Upper lobe of left lung (tissue), 6 donors: ENCODE data around the gene RPS27. TPM values are rescaled to one million over a fixed set of nuclear protein-coding genes. Genes with fewer than 3 reads are reported as not detected.

Experiments used
- ATAC-seq, 2 donors: fragments of 200-7000 bp; cut with Tn5 transposase; one replicate each; pipeline ENCODE4 v1.9.1; 2022; ENCODE audit warnings: mild to moderate bottlenecking in 2 of 2, moderate library complexity in 2 of 2; ENCODE audit not compliant: low FRiP score in 2 of 2
- DNase-seq, 2 donors: peaks; one replicate each; pipeline ENCODE4 v3.0.0-alpha.2; 2019 to 2020
- H3K27ac ChIP-seq, 4 donors: fragments of 200-600 bp; sonication (generic); one replicate each; pipeline ENCODE4 v1.5.1; 2016 to 2019
- H3K27me3 ChIP-seq, 4 donors: fragments of 200-600 bp; sonication (generic); one replicate each; pipeline ENCODE4 v1.5.1; 2017 to 2019
- H3K36me3 ChIP-seq, 4 donors: fragments of 200-600 bp; sonication (generic); one replicate each; pipeline ENCODE4 v1.5.1; 2016 to 2019
- H3K4me1 ChIP-seq, 4 donors: fragments of 200-600 bp; sonication (generic); one replicate each; pipeline ENCODE4 v1.5.1; 2018 to 2019
- H3K4me3 ChIP-seq, 4 donors: fragments of 200-600 bp; sonication (generic); one replicate each; pipeline ENCODE4 v1.5.1; 2017 to 2019; ENCODE audit warnings: mild to moderate bottlenecking in 2 of 4, moderate library complexity in 1 of 4
- H3K9me3 ChIP-seq, 4 donors: fragments of 200-600 bp; sonication (generic); one replicate each; pipeline ENCODE4 v1.5.1; 2018 to 2019
- CTCF ChIP-seq, 6 experiments: fragments of 450-650 bp in 4 of 6; fragments of 200-600 bp in 2 of 6; sonication (generic) in 2 of 6; IDR thresholded peaks; one replicate each; pipeline ENCODE4 v1.5.1; 2016 to 2019; ENCODE audit warnings: antibody characterized with exemption in 6 of 6
- EP300 ChIP-seq, 4 donors: sonication (generic); formaldehyde crosslinking; IDR thresholded peaks; one replicate each; pipeline ENCODE4 v1.5.1; 2017; ENCODE audit warnings: antibody characterized with exemption in 4 of 4, control low read depth in 2 of 4
- POLR2A ChIP-seq, 4 donors: fragments of 450-650 bp; IDR thresholded peaks; one replicate each; pipeline ENCODE4 v1.5.1; 2016 to 2017; ENCODE audit warnings: antibody characterized with exemption in 4 of 4, mild to moderate bottlenecking in 2 of 4
- POLR2AphosphoS5 ChIP-seq, 2 donors: sonication (generic); formaldehyde crosslinking; IDR thresholded peaks; one replicate each; pipeline ENCODE4 v1.5.1; 2017; ENCODE audit warnings: antibody characterized with exemption in 2 of 2
- WGBS, 2 donors: methylation state at CpG; one replicate each; pipeline ENCODE4 v1.1.5; 2017 to 2018; 5-methylcytosine and 5-hydroxymethylcytosine counted together
- total RNA-seq, 6 donors: library from RNA; depleted of rRNA in 4 of 6; stranded (reverse); fragments of >200 nt in 4 of 6; gene quantifications; one replicate each; pipeline versions ENCODE4 v1.1.0 to v1.2.1, GENCODE V29; 2016 to 2021
- donor health status: DM: no; HTN: no; CAD: no; lungs with moderate emphysema.
- donor health status: DM: no; HTN: yes; CAD: no; lungs with severe emphysema.

Gene RPS27
- total RNA-seq, 6 donors from 2014 or later, result 551 to 2,666 (median 1,424) TPM

GRCh38 chr1:153963850-153964331 lies 26.7 kb upstream of the RPS27 start:
- WGBS, 2 donors, result 0 to 4% methylated on average over 17 to 22 of the region's 22 CpGs
- peaks cover 0 to 28% (median 11%) of the 10 kb centered on the region in 4 donors for H3K36me3 ChIP-seq
- no peaks in the 10 kb centered on the region for H3K9me3 ChIP-seq
- DNase-seq (peak; percentile 56 to 86), ATAC-seq (no peak)
- no peaks in the 10 kb centered on the region for H3K27me3 ChIP-seq
- peak overlapping the region; percentile 56 to 75 (median 68) for H3K4me3 ChIP-seq
- peaks cover 60 to 85% (median 65%) of the 10 kb centered on the region in 4 donors for H3K4me1 ChIP-seq
- H3K27ac ChIP-seq, result peak overlapping the region; percentile 94 to 98 (median 97)
- peak in 1 of 4 donors; percentile 10 for TF ChIP-seq POLR2A (IDR thresholded peaks at IDR 0.05)
- no peak for TF ChIP-seq CTCF (IDR thresholded peaks at IDR 0.05)
- no peak for TF ChIP-seq POLR2AphosphoS5 (IDR thresholded peaks at IDR 0.05)
- no peak for TF ChIP-seq EP300 (IDR thresholded peaks at IDR 0.05)

DNA sequence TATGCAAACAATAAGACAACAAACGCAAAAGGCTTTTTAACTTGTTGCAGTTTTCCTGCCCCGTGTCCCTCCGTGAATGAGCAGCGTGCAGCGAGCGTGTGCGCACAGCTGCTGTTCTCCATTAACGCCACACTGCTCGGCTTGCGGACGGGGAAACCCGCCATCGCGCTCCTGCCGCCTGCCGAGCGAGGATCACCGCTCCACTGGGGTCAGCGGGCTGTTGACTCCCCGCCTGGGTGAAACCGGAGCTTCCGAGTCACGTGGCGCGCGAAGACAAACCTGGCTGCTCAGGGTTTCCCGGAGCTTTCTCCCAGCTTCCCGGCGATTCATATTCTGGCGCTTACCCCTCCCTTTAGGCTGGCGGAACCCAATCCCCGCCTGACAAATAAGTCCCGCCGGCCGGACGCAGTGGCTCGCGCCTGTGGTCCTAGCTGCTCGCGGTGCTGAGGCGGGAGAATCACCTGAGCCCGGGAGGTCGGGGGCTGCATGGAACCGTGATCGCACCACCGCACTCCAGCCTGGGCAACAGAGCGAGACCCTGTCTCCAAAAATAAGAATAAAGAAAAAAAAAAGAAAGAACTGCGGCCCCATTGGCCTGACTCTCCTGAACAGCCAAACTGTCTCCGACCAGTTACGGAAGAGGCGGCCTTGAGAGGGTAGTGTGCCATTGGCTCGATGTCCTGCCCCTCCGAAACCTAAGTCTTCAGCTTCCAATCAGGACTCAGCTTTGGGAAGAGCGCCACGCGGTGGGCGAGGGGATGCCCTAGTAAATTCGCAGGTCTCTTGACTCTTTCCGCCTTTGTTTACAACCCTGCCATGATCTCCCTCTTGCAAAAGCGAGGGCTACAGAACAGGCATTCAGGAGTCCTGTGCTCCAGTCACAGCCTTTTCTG lies 23.2 kb upstream of the RPS27 start, which contains the start of gene CREB3L4:
Gene CREB3L4 (plus strand): TSS at position 796 of the 893 bp plus-strand sequence. CDS start 624 bp downstream, outside the sequence.
- peak within 1 kb of the TSS; percentile 81 to 97 (median 86) for H3K27ac ChIP-seq
- peak within 1 kb of the TSS; percentile 27 to 62 (median 57) for H3K4me3 ChIP-seq
- H3K36me3 ChIP-seq, result no peaks in the 10 kb centered on the region
- peaks cover 37 to 55% (median 40%) of the 10 kb centered on the region in 4 donors for H3K4me1 ChIP-seq
- H3K27me3 ChIP-seq, result no peaks in the 10 kb centered on the region
- 0 to 1% methylated on average over 41 to 45 of the region's 60 CpGs for WGBS, 2 donors
- DNase-seq, result peak; percentile 93 to 96
- peak; percentile 93 to 95 for ATAC-seq
- H3K9me3 ChIP-seq, result no peaks in the 10 kb centered on the region
- peak; percentile 23 to 52 (median 42) for TF ChIP-seq CTCF (IDR thresholded peaks at IDR 0.05)
- TF ChIP-seq POLR2AphosphoS5 (IDR thresholded peaks at IDR 0.05), result peak; percentile 78 to 97
- peak in 3 of 4 donors; percentile 83 to 88 (median 86) for TF ChIP-seq POLR2A (IDR thresholded peaks at IDR 0.05)
- peak in 1 of 4 donors; percentile 23 for TF ChIP-seq EP300 (IDR thresholded peaks at IDR 0.05)

- WGBS, 2 donors, result 3 to 9% methylated on average over 8 of the region's 8 CpGs
- no peak for ATAC-seq
Measured at GRCh38 chr1:153968000-153968363, 22.6 kb upstream of the RPS27 start.

GRCh38 chr1:153968408-153968807 lies 22.2 kb upstream of the RPS27 start:
- WGBS, 2 donors, result 12% methylated on average over 11 to 13 of the region's 13 CpGs
- no peak for TF ChIP-seq EP300 (IDR thresholded peaks at IDR 0.05)
- TF ChIP-seq POLR2AphosphoS5 (IDR thresholded peaks at IDR 0.05), result no peak
- TF ChIP-seq CTCF (IDR thresholded peaks at IDR 0.05), result no peak
- TF ChIP-seq POLR2A (IDR thresholded peaks at IDR 0.05), result no peak
- ATAC-seq, result no peak

More at GRCh38 chr1:153968000-153968363, 22.6 kb upstream of the RPS27 start:
- H3K27ac ChIP-seq, result peak overlapping the region; percentile 81 to 97 (median 86)
- DNase-seq, result peak in 1 of 2 donors; percentile 74
- H3K36me3 ChIP-seq, result peaks cover 0 to 4% (median 0%) of the 10 kb centered on the region in 4 donors
- peaks cover 34 to 48% (median 35%) of the 10 kb centered on the region in 4 donors for H3K4me1 ChIP-seq
- H3K27me3 ChIP-seq, result no peaks in the 10 kb centered on the region
- TF ChIP-seq EP300 (IDR thresholded peaks at IDR 0.05) (no peak), CTCF (IDR thresholded peaks at IDR 0.05) (no peak), POLR2AphosphoS5 (IDR thresholded peaks at IDR 0.05) (no peak), POLR2A (IDR thresholded peaks at IDR 0.05) (no peak)
- H3K4me3 ChIP-seq, result peak overlapping the region in 3 of 4 donors; percentile 52 to 62 (median 62)
- H3K9me3 ChIP-seq, result no peaks in the 10 kb centered on the region

More at GRCh38 chr1:153968408-153968807, 22.2 kb upstream of the RPS27 start:
- Histone ChIP-seq H3K27me3 (no peaks in the 10 kb centered on the region), H3K9me3 (no peaks in the 10 kb centered on the region), H3K36me3 (peaks cover 0 to 8% (median 2%) of the 10 kb centered on the region in 4 donors), H3K4me3 (peak overlapping the region in 3 of 4 donors; percentile 52 to 62 (median 62)), H3K4me1 (peaks cover 34 to 48% (median 35%) of the 10 kb centered on the region in 4 donors), H3K27ac (peak overlapping the region in 3 of 4 donors; percentile 81 to 97 (median 85))
- no peak for DNase-seq
